M059J (cell line): ENCODE results near the gene PEX13. TPM values are rescaled to one million over a fixed set of nuclear protein-coding genes. Genes with fewer than 3 reads are reported as not detected.

Source experiments
- DNase-seq: peaks from one replicate; pipeline ENCODE4 v3.0.0-alpha.2; 2012; ENCODE audit warnings: low read depth
- total RNA-seq: library from RNA; depleted of rRNA; stranded (reverse); fragments of >200 nt; shearing (Covaris generic); gene quantifications from 2 replicates; pipeline ENCODE4 v1.2.3, GENCODE V29; 2014; rRNA removed

PEX13 gene
- total RNA-seq, 1 experiment from 2014 or later = 47.8 TPM

DNA sequence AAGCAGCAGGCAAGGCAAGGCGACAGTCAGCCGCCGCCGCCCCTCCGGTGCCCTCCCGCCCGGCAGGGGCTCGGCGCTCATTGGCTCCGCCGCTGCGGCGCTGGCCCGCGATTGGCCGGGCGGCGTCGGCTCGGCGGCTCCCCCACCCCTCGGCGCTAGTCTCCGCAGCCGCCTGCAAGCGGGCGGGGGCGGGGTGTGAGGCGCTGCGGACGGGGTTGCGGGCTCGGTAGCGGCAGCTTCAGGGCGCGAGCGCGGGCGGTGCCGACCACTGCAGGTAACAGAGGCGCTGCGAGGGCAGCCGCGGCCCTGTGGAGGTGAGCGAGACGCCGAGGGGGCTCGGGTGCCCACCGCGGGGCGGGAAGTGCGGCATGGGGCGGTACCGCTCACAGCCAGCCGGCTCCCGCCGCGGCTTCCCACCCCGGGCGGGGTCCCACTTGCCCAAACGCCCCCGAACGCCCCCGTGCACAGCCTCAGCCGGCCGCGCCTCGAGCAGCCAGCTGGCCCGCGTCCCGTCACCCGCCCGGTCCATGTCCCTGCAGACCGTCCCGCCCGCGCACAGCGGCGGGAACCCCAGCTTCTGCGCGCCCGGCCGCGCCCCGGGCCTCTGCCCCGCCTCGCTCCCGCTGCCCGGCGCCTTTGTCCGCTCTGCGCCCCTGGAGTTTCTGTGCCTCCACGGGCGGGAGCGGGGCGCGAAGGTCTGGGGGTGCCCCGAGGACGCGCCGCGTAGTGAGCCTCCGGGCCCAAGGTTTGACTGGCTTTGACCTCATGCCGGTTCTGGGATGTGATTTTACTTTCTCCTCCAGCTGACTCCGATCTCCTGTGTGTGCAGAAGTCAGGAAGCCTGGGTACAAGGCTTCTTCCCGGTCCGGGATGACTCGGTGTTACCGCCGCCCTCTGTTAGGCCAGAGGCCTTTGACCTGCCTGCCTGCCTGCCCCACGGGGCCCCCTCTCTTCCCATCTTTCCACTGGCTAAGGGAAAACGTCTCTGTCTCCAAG is 48.5 kb downstream of the PEX13 start, which contains the start of gene SANBR:
TSS of gene SANBR (plus strand) at position 158 of the 996 bp plus-strand sequence. CDS start 4,480 bp downstream, outside the sequence.
- DNase-seq = peak; percentile 88

DNA sequence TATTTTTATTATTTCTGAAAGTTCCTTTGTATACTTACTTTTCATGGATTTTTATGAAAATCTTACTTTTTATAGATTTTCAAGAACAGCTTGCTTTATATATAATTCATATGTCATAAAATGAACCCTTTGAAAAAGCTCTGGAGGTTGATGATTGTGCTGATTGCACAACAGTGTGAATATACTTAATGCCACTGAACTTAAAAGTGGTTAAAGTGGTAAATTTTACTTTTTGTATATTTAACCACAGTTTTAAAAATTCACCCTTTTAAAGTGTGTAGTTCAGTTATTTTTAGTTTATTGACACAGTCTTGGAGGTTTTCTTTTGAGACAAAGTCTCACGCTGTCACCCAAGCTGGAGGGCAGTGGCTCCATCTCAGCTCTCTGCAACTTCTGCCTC is 56.6 kb downstream of the PEX13 start:
- DNase-seq = no peak

DNA sequence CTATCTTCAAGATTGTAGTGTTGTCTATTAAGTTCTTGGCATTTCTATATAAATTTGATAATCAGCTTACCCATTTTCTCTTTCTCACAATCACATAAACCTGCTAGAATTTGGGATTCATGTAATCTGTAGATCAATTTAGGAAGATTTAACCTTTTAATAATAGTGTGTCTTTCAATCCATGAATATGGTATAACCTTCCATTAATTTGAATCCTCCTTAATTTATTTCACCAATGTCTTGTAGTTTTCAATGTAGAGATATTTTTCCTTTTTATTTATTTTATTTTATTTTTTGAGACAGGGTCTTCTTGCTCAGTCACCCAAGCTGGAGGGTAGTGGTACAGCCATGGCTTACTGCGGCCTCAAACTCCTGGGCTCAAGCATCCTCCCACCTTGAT is 68.4 kb downstream of the PEX13 start:
- DNase-seq = no peak

DNA sequence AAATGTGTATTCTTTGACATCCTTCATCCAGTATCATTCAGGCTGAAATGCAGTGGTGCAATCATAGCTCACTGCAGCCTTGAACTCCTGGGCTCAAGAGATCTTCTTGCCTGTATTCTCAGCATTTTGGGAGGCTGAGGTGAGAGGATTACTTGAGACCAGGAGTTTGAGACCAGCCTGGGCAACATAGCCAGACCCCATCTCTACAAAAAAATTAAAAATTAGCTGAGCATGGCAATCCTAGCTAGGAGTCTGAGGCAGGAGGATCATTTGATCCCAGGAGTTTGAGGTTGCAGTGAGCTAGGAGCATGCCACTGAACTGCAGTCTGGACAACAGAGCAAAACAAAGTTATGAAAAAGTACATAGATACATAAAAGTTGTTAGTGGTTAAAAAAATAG is 72.3 kb downstream of the PEX13 start:
- no peak for DNase-seq

DNA sequence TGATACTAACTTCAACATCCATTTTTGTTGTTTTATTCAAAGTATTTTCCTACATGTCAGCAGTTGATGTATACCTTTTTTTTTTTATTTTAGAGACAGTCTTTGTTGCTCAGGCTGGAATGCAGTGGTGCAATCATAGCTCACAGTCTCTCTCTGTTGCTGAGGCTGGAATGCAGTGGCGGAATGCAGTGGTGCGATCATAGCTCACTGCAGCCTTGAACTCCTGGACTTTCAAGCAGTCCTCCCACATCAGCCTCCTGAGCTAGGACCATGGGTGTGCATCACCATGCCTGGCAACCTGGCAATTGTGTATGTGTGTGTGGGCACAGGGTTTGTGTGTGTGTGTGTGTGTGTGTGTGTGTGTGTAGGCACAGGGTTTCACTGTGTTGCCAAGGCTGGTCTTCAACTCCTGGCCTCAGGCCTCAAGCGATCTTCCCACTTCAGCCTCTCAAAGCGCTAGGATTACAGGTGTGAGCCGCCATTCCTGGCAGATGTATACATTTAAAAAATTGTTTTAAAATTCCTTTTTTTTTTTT is 72.9 kb downstream of the PEX13 start:
- DNase-seq = no peak

DNA sequence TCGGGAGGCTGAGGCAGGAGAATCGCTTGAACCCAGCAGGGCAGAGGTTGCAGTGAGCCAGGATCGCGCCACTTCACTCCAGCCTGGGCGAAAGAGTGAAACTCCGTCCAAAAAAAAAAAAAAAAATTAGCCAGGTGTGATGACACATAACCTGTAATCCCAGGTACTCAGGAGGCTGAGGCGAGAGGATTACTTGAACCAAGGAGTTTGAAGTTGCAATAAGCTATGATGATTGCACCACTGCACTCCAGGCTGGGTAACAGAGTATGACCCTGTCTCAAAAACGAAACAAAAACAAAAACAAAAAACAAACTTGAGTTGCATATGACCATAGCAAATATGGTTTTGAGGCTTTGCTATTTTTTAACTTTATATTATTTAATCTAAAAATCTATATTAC is 74.0 kb downstream of the PEX13 start:
- DNase-seq = no peak

DNA sequence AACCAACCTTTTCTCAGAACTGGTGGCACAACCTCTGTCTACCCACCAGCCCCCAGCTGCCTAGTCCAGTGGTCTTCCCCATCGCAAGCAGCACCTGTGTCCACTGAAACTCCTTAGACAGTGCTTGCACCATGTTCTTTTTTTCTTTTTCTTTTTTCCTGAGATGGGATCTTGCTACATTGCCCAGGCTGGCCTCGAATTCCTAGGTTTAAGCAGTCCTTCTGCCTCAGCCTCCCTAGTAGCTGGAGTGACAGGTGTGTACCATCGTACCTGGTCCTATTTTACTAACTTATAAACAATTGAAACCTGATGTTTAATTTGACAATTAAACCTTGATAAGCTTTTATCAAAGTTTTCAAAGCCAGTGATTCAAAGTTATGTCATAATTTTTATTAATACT is 78.9 kb downstream of the PEX13 start:
- no peak for DNase-seq

DNA sequence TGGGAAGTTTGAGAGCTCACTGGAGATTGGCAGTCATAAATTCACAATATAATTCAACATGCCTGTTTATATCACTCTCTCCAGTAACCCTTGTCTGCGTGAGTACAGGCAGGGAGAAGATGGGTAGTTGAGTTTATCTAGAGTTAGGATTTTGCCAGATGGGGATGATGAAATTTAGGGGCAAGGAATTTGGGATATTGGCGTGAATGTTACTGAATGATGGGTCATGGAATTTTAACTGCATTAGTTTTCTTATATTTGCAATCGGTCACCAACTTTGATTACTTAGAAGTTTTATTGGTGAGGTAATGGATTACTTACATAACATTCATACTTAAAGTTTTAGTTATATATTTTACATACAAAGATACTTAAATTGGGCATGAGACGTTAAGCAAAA is 83.3 kb downstream of the PEX13 start:
- DNase-seq = no peak

Other genes with a start within 250 kb of the PEX13 start
- gene REL, start 136.1 kb upstream of the PEX13 start, total RNA-seq = 1.4 and 3.7 TPM in 2 replicates
- gene PUS10, start 535 bp downstream of the PEX13 start, total RNA-seq = 5.7 and 6.8 TPM in 2 replicates
- gene SANBR, start 48.2 kb downstream of the PEX13 start, total RNA-seq = 6.6 and 10.6 TPM in 2 replicates
- gene C2orf74, start 144.5 kb downstream of the PEX13 start, total RNA-seq = 13.0 and 23.0 TPM in 2 replicates